GM23338 (cell line): Measurements from ENCODE around the gene GSTA1. TPM values are rescaled to one million over a fixed set of nuclear protein-coding genes. Genes with fewer than 3 reads are reported as not detected.

ENCODE experiments used
- ATAC-seq: fragments of 200-7000 bp; cut with Tn5 transposase; 3 replicates; pipeline ENCODE4 v1.9.1; 2020
- DNase-seq: peaks from one replicate; pipeline ENCODE4 v3.0.0-alpha.2; 2015; ENCODE audit warnings: low spot score
- H2AFZ ChIP-seq: fragments of 200-600 bp; sonication (generic); 2 replicates; pipeline ENCODE4 v1.8.0; 2016; ENCODE audit warnings: antibody characterized with exemption, mild to moderate bottlenecking, moderate library complexity
- H3F3A ChIP-seq: fragments of 200-600 bp; sonication (generic); replicated peaks from 2 replicates; pipeline ENCODE4 v1.8.0; 2017; ENCODE audit warnings: antibody characterized with exemption, mixed run types, low read depth
- H3K27ac ChIP-seq: fragments of 200-600 bp; sonication (generic); 2 replicates; pipeline ENCODE4 v1.6.1; 2016; ENCODE audit warnings: low read depth
- H3K27me3 ChIP-seq: fragments of 200-600 bp; sonication (generic); 2 replicates; pipeline ENCODE4 v1.8.0; 2016; ENCODE audit warnings: mild to moderate bottlenecking, mixed run types, moderate library complexity; ENCODE audit not compliant: insufficient read depth
- H3K36me3 ChIP-seq: fragments of 200-600 bp; sonication (generic); 2 replicates; pipeline ENCODE4 v1.8.0; 2016; ENCODE audit warnings: mild to moderate bottlenecking; ENCODE audit not compliant: insufficient read depth
- H3K4me1 ChIP-seq: fragments of 200-600 bp; sonication (generic); 2 replicates; pipeline ENCODE4 v1.8.0; 2016; ENCODE audit warnings: mild to moderate bottlenecking, moderate library complexity; ENCODE audit not compliant: insufficient read depth
- H3K4me2 ChIP-seq: fragments of 200-600 bp; sonication (generic); 2 replicates; pipeline ENCODE4 v1.7.1; 2017; ENCODE audit warnings: mixed run types
- H3K4me3 ChIP-seq: fragments of 200-600 bp; sonication (generic); 2 replicates; pipeline ENCODE4 v1.6.1; 2016; ENCODE audit warnings: mixed run types
- H3K79me2 ChIP-seq: fragments of 200-600 bp; sonication (generic); replicated peaks from 2 replicates; pipeline ENCODE4 v1.8.0; 2017; ENCODE audit warnings: mild to moderate bottlenecking; ENCODE audit not compliant: insufficient read depth
- H3K9me2 ChIP-seq: fragments of 200-600 bp; sonication (generic); 2 replicates; pipeline ENCODE4 v1.8.0; 2017; ENCODE audit not compliant: insufficient read depth
- H4K20me1 ChIP-seq: fragments of 200-600 bp; sonication (generic); replicated peaks from 2 replicates; pipeline ENCODE4 v1.8.0; 2017; ENCODE audit warnings: mild to moderate bottlenecking; ENCODE audit not compliant: insufficient read depth
- H3K27ac Mint-ChIP-seq: 2 replicates; pipeline ENCODE4 v1.8.0; 2020; ENCODE audit warnings: inconsistent platforms, mild to moderate bottlenecking, moderate library complexity, mixed read lengths
- H3K27me3 Mint-ChIP-seq: 3 replicates; pipeline ENCODE4 v1.8.0; 2022; ENCODE audit warnings: low read depth, mild to moderate bottlenecking, moderate library complexity, mixed read lengths, inconsistent platforms; ENCODE audit not compliant: insufficient read depth, poor library complexity
- H3K36me3 Mint-ChIP-seq: 3 replicates; pipeline ENCODE4 v1.8.0; 2021; ENCODE audit warnings: low read depth, mild to moderate bottlenecking, inconsistent platforms, moderate library complexity, mixed read lengths
- H3K4me1 Mint-ChIP-seq: 3 replicates; pipeline ENCODE4 v1.8.0; 2020; ENCODE audit warnings: mild to moderate bottlenecking, inconsistent platforms, mixed read lengths
- H3K4me3 Mint-ChIP-seq: 3 replicates; pipeline ENCODE4 v1.8.0; 2021; ENCODE audit warnings: moderate library complexity, mild to moderate bottlenecking, inconsistent platforms, mixed read lengths
- H3K9me3 Mint-ChIP-seq: 3 replicates; pipeline ENCODE4 v1.8.0; 2020; ENCODE audit warnings: moderate library complexity, mild to moderate bottlenecking, inconsistent platforms, mixed read lengths
- CREB1 ChIP-seq: fragments of 250-450 bp; sonication (Bioruptor Pico); IDR thresholded peaks from 2 replicates; pipeline ENCODE4 v1.5.0; 2020; ENCODE audit warnings: low read depth, mild to moderate bottlenecking, moderate library complexity
- CTCF ChIP-seq, 2 experiments: fragments of 200-600 bp in 1 of 2; sonication (generic) in 1 of 2; conservative IDR thresholded peaks; 2 replicates each; pipeline versions ENCODE4 v1.5.1 to v1.6.1; 2016 to 2017; ENCODE audit warnings: antibody characterized with exemption in 2 of 2, low read depth in 2 of 2, mild to moderate bottlenecking in 2 of 2, moderate library complexity in 1 of 2
- ETS1 ChIP-seq: IDR thresholded peaks from 2 replicates; pipeline ENCODE4 v1.6.1; 2016; ENCODE audit warnings: antibody characterized with exemption
- EZH2 ChIP-seq: fragments of 200-600 bp; sonication (generic); IDR thresholded peaks from one replicate; pipeline ENCODE4 v1.8.0; 2017; ENCODE audit warnings: antibody characterized with exemption, mild to moderate bottlenecking, low read depth; ENCODE audit not compliant: unreplicated experiment
- EZH2phosphoT487 ChIP-seq: fragments of 200-600 bp; sonication (generic); IDR thresholded peaks from one replicate; pipeline ENCODE4 v1.8.1; 2018; ENCODE audit warnings: antibody characterized with exemption; ENCODE audit not compliant: unreplicated experiment
- JUNB ChIP-seq: IDR thresholded peaks from one replicate; pipeline ENCODE4 v1.6.1; 2016; ENCODE audit warnings: antibody characterized with exemption; ENCODE audit not compliant: unreplicated experiment
- NANOG ChIP-seq: IDR thresholded peaks from 2 replicates; pipeline ENCODE4 v1.6.1; 2016; ENCODE audit warnings: antibody characterized with exemption, borderline replicate concordance
- POLR2AphosphoS5 ChIP-seq: IDR thresholded peaks from 2 replicates; pipeline ENCODE4 v1.6.1; 2016; ENCODE audit warnings: antibody characterized with exemption, low read depth
- REST ChIP-seq: IDR thresholded peaks from one replicate; pipeline ENCODE4 v1.6.1; 2018; ENCODE audit warnings: antibody characterized with exemption; ENCODE audit not compliant: unreplicated experiment
- STAT1 ChIP-seq: IDR thresholded peaks from one replicate; pipeline ENCODE4 v1.6.1; 2016; ENCODE audit warnings: antibody characterized with exemption; ENCODE audit not compliant: unreplicated experiment
- ZNF114 ChIP-seq: fragments of 250-450 bp; sonication (Bioruptor Pico); IDR thresholded peaks from 2 replicates; pipeline ENCODE4 v1.5.0; 2020; ENCODE audit warnings: mild to moderate bottlenecking, moderate library complexity
- ZNF331 ChIP-seq: fragments of 250-450 bp; sonication (Bioruptor Pico); IDR thresholded peaks from 2 replicates; pipeline ENCODE4 v1.5.0; 2020; ENCODE audit warnings: low read depth, mild to moderate bottlenecking, moderate library complexity
- ZNF462 ChIP-seq: fragments of 250-450 bp; sonication (Bioruptor Pico); IDR thresholded peaks from 2 replicates; pipeline ENCODE4 v1.5.0; 2020; ENCODE audit warnings: mild to moderate bottlenecking, moderate library complexity
- polyA plus RNA-seq: library from polyadenylated mRNA; unstranded; fragments of >200 nt; fragmentation: Nextera tagmentation; extraction: Ambion mirVana; gene quantifications from 2 replicates; pipeline ENCODE4 v1.2.1, GENCODE V29; 2016
- total RNA-seq: library from RNA; depleted of rRNA; stranded (reverse); fragments of >200 nt; shearing (Covaris generic); gene quantifications from 2 replicates; pipeline ENCODE4 v1.2.3, GENCODE V29; 2014

The GSTA1 gene
- total and polyA plus RNA-seq, 2 experiments from 2014 or later: not detected

- Histone ChIP-seq H3K27me3 (no peaks in the 10 kb centered on the region), H4K20me1 (no peaks in the 10 kb centered on the region), H3K4me3 (no peak overlapping the region), H3K27ac (no peak overlapping the region), H3K36me3 (no peaks in the 10 kb centered on the region), H3K4me2 (no peak overlapping the region), H3K9me2 (no peaks in the 10 kb centered on the region), H2AFZ (no peak overlapping the region), H3F3A (no peaks in the 10 kb centered on the region), H3K79me2 (no peaks in the 10 kb centered on the region), H3K4me1 (no peaks in the 10 kb centered on the region)
- Mint-ChIP-seq H3K9me3 (peaks cover 5% of the 10 kb centered on the region; the same call in 2 of the 3 replicates), H3K4me1 (peaks cover 4% of the 10 kb centered on the region; the same call in 2 of the 3 replicates), H3K36me3 (no peaks in the 10 kb centered on the region), H3K27me3 (no peaks in the 10 kb centered on the region), H3K27ac (no peak overlapping the region), H3K4me3 (no peak overlapping the region)
- ATAC-seq (no peak), DNase-seq (no peak)
- TF ChIP-seq POLR2AphosphoS5 (no peak), ETS1 (no peak), REST (no peak), ZNF331 (CRISPR knock-in tag) (no peak), ZNF462 (CRISPR knock-in tag) (no peak), JUNB (no peak), STAT1 (no peak), CREB1 (CRISPR knock-in tag) (no peak), CTCF (conservative IDR thresholded peaks at IDR 0.05; ENCODE audit: low read depth in 2 of 2) (no peak), EZH2 (no peak), NANOG (no peak), EZH2phosphoT487 (no peak), ZNF114 (CRISPR knock-in tag) (no peak)
Measured at GRCh38 chr6:52760105-52760765, 43.4 kb downstream of the GSTA1 start.
